Upper lobe of left lung (tissue), 4 donors: Measurements from ENCODE around the gene ANKS1A.

Source experiments
- POLR2A ChIP-seq, 4 donors: fragments of 450-650 bp; IDR thresholded peaks; one replicate each; pipeline ENCODE4 v1.5.1; 2016 to 2017; ENCODE audit warnings: antibody characterized with exemption in 4 of 4, mild to moderate bottlenecking in 2 of 4
- POLR2AphosphoS5 ChIP-seq, 2 donors: sonication (generic); formaldehyde crosslinking; IDR thresholded peaks; one replicate each; pipeline ENCODE4 v1.5.1; 2017; ENCODE audit warnings: antibody characterized with exemption in 2 of 2

DNA sequence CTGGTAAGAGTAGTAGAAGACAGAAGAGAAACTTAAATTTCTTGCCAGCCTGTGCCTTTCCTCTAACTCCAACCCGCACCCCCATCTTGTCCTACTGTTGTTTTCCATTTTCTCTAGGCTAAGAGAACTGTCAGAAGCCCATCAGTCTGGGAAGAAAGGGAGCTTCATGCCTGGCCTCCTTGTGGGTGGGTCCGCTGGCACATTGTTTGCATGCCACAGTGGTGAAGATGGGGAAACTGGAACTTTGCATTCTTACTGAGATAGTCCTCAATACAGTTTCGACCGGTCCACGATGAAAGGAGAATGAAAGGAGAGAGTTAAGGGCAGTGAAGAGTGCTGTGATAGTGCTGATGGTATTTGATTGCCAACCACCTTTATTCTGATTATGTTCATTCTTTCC lies 149.0 kb downstream of the ANKS1A start:
- TF ChIP-seq POLR2AphosphoS5 (IDR thresholded peaks at IDR 0.05) (no peak), POLR2A (IDR thresholded peaks at IDR 0.05) (no peak)
